BE2C (cell line): ENCODE data around the gene PTPRN2.

Experiments
- DNase-seq: peaks from one replicate; pipeline ENCODE4 v3.0.0-alpha.2; 2020
- H3K27me3 ChIP-seq: fragments of 250-450 bp; sonication (Bioruptor Pico); 2 replicates; pipeline ENCODE4 v1.5.1; 2020; ENCODE audit warnings: mild to moderate bottlenecking
- H3K36me3 ChIP-seq: fragments of 250-450 bp; sonication (Bioruptor Pico); 2 replicates; pipeline ENCODE4 v1.5.1; 2020; ENCODE audit warnings: mild to moderate bottlenecking
- H3K4me1 ChIP-seq: fragments of 250-450 bp; sonication (Bioruptor Pico); 2 replicates; pipeline ENCODE4 v1.5.1; 2020
- H3K4me3 ChIP-seq: 2 replicates; pipeline ENCODE4 v1.5.1; 2011; ENCODE audit warnings: low read depth, low read length
- H3K9me3 ChIP-seq: fragments of 250-450 bp; sonication (Bioruptor Pico); 2 replicates; pipeline ENCODE4 v1.5.1; 2020
- TF ChIP-seq, protein P1 (sequence below): IDR thresholded peaks from 2 replicates; pipeline ENCODE4 v1.5.1; 2012; ENCODE audit warnings: mild to moderate bottlenecking, low read depth, low read length

The PTPRN2 gene

DNA sequence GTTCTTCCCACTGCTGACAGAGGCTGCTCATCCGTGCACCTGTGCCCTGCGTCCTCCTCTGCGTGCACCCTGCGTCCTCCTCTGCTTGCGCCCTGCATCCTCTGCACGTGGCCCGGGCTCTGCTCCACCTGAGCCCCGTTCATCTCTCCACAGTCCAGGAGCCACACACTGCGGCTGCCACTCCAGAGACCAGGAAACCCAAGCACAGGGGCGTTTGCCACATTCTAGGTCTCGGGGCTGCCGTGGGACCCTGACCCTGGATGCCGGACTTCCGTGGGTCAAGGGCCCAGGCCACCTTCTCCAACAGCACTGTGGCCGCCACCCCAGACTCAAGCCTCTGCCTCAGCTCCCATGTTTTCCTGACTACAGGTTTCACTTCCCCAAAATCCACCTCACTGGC, 460.4 kb downstream of the PTPRN2 start:
- Histone ChIP-seq H3K4me1 (no peaks in the 10 kb centered on the region), H3K36me3 (no peaks in the 10 kb centered on the region), H3K27me3 (no peaks in the 10 kb centered on the region), H3K4me3 (no peak overlapping the region), H3K9me3 (no peaks in the 10 kb centered on the region; the same call in none of the 2 replicates)
- TF ChIP-seq, protein P1, sequence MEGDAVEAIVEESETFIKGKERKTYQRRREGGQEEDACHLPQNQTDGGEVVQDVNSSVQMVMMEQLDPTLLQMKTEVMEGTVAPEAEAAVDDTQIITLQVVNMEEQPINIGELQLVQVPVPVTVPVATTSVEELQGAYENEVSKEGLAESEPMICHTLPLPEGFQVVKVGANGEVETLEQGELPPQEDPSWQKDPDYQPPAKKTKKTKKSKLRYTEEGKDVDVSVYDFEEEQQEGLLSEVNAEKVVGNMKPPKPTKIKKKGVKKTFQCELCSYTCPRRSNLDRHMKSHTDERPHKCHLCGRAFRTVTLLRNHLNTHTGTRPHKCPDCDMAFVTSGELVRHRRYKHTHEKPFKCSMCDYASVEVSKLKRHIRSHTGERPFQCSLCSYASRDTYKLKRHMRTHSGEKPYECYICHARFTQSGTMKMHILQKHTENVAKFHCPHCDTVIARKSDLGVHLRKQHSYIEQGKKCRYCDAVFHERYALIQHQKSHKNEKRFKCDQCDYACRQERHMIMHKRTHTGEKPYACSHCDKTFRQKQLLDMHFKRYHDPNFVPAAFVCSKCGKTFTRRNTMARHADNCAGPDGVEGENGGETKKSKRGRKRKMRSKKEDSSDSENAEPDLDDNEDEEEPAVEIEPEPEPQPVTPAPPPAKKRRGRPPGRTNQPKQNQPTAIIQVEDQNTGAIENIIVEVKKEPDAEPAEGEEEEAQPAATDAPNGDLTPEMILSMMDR = no peak
- DNase-seq = no peak

DNA sequence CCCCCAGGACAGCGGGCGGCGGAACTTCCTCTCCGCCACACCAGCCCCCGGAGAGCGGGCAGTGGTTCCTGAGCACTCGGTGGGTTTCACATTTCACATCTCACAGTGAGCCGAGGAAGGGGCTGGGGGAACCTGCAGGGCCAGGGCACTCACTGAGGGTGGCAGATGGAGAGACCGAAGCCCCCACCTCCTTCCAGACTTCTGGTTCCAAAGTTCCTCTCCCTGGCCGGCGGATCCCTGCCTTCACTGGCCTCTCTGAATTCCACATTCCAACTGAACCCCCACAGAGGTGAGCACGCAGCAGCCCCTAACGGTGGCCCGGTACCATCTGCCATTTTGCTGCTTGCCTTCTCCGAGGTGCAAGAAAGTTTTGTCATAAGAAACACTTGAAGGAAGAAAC, 461.0 kb downstream of the PTPRN2 start:
- no peaks in the 10 kb centered on the region; the same call in none of the 2 replicates for H3K9me3 ChIP-seq
- no peak for DNase-seq
- no peaks in the 10 kb centered on the region for H3K36me3 ChIP-seq
- TF ChIP-seq, protein P1 = no peak
- H3K27me3 ChIP-seq = no peaks in the 10 kb centered on the region
- no peak overlapping the region for H3K4me3 ChIP-seq
- H3K4me1 ChIP-seq = no peaks in the 10 kb centered on the region

DNA sequence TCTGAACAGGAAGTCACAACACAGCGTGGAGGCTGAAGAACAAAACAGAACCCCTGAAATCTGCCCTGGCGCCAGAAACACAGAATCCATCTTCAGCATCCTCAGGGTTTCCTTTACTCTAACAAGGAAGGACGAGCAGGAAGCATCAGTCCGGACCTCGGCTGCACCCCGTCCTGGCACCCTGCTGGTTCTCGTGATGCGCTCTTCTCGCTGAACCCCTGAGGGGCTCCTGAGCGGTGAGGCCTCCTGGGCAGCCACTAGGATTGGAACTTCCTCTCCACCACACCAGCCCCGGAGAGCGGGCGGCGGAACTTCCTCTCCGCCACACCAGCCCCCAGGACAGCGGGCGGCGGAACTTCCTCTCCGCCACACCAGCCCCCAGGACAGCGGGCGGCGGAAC, 461.9 kb downstream of the PTPRN2 start:
- no peaks in the 10 kb centered on the region for H3K27me3 ChIP-seq
- no peak for DNase-seq
- no peaks in the 10 kb centered on the region for H3K36me3 ChIP-seq
- TF ChIP-seq, protein P1 = no peak
- H3K4me3 ChIP-seq = no peak overlapping the region
- H3K9me3 ChIP-seq = no peaks in the 10 kb centered on the region; the same call in 1 of the 2 replicates
- H3K4me1 ChIP-seq = no peaks in the 10 kb centered on the region

DNA sequence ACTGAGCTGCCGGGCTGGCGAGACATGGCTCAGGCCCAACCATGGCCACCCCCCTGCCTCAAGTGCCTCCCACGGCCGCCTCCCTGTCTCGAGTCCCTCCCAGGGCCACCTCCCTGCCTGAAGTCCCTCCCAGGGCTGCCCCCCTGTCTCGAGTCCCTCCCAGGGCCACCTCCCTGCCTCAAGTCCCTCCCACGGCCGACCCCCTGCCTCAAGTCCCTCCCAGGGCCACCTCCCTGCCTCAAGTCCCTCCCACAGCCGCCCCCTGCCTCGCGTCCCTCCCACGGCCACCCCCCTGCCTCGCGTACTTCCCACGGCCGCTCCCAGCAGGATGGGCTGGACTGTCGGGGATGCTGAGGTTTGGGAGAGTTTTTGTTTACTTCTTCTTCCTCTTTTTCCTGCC, 462.5 kb downstream of the PTPRN2 start:
- no peaks in the 10 kb centered on the region for H3K27me3 ChIP-seq
- TF ChIP-seq, protein P1 = no peak
- no peaks in the 10 kb centered on the region; the same call in 1 of the 2 replicates for H3K9me3 ChIP-seq
- H3K36me3 ChIP-seq = no peaks in the 10 kb centered on the region
- no peak overlapping the region for H3K4me3 ChIP-seq
- DNase-seq = no peak
- no peaks in the 10 kb centered on the region for H3K4me1 ChIP-seq

DNA sequence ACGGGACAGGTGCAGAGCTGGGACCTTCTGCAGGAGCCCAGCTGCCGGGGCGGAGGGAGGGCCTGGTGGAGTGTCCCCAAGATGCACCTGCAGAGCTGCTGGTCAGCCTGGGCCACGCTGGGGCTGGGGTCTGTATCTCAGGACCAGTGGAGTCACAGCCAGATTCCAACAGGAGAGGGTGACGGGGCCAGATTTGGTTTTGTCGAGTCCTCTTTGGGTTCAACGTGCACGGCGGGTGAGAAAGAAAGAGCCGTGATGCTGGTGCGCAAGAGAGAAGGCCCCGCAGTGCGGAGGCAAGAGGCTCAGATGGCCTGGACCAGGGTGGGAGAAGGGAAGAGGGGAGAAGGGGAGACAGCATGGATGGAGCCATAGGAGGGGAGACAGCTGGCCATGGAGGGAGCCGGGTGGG, 462.9 kb downstream of the PTPRN2 start:
- TF ChIP-seq, protein P1 = no peak

DNA sequence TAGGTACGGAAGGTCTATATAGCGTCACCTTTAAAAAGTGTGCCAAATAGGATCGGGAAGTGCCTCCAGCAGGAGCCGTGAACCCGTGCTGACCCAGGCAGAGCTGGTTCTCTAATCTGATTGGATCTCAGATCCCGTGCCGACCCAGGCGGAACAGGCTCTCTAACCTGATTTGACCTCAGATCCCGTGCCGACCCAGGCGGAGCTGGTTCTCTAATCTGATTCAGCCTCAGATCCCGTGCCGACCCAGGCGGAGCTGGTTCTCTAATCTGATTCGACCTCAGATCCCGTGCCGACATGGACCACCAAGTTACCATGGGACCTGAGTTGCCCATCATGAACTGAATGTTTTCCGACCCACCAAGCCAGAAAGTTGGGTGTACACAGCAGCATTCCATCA, 463.9 kb downstream of the PTPRN2 start:
- no peaks in the 10 kb centered on the region for H3K4me1 ChIP-seq
- TF ChIP-seq, protein P1 = no peak
- H3K27me3 ChIP-seq = no peaks in the 10 kb centered on the region
- H3K36me3 ChIP-seq = no peaks in the 10 kb centered on the region
- no peak for DNase-seq
- no peak overlapping the region for H3K4me3 ChIP-seq
- H3K9me3 ChIP-seq = no peaks in the 10 kb centered on the region

More for the DNA sequence above, 462.9 kb downstream of the PTPRN2 start:
- no peak for DNase-seq
- Histone ChIP-seq H3K9me3 (no peaks in the 10 kb centered on the region; the same call in 1 of the 2 replicates), H3K36me3 (no peaks in the 10 kb centered on the region), H3K4me1 (no peaks in the 10 kb centered on the region), H3K27me3 (no peaks in the 10 kb centered on the region), H3K4me3 (no peak overlapping the region)
